ENCODE data around the gene CAMK2B.

The CAMK2B gene

GRCh38 chr7:44329888-44330287 lies 4.5 kb upstream of the CAMK2B start:
- DNase-seq, result no peak

GRCh38 chr7:44329081-44329480 lies 3.7 kb upstream of the CAMK2B start:
- DNase-seq, result no peak

GRCh38 chr7:44327981-44328380 lies 2.6 kb upstream of the CAMK2B start:
- DNase-seq, result no peak

- DNase-seq, result no peak
These were observed 1.1 kb upstream of the CAMK2B start for GRCh38 chr7:44326261-44327125.

GRCh38 chr7:44325811-44326241 lies 432 bp upstream of the CAMK2B start:
- DNase-seq, result no peak

GRCh38 chr7:44324481-44325200 lies 753 bp downstream of the CAMK2B start:
- DNase-seq, result no peak

- no peak for DNase-seq
These were observed 1.3 kb downstream of the CAMK2B start for GRCh38 chr7:44324204-44324480.

GRCh38 chr7:44323381-44324203 lies 1.8 kb downstream of the CAMK2B start:
- no peak for DNase-seq

- DNase-seq, result no peak
These were observed 2.6 kb downstream of the CAMK2B start for GRCh38 chr7:44322631-44323363.

GRCh38 chr7:44321796-44322195 lies 3.6 kb downstream of the CAMK2B start:
- DNase-seq, result no peak

GRCh38 chr7:44320794-44321371 lies 4.5 kb downstream of the CAMK2B start:
- DNase-seq, result no peak

GRCh38 chr7:44320141-44320540 lies 5.3 kb downstream of the CAMK2B start:
- no peak for DNase-seq

- no peak for DNase-seq
These were observed 7.1 kb downstream of the CAMK2B start for GRCh38 chr7:44318332-44318731.

- DNase-seq, result no peak
These were observed 10.0 kb downstream of the CAMK2B start for GRCh38 chr7:44315301-44315903.

- DNase-seq, result no peak
These were observed 11.8 kb downstream of the CAMK2B start for GRCh38 chr7:44313621-44314031.

GRCh38 chr7:44313016-44313415 lies 12.4 kb downstream of the CAMK2B start:
- no peak for DNase-seq

GRCh38 chr7:44311561-44312495 lies 13.6 kb downstream of the CAMK2B start:
- no peak for DNase-seq

- no peak for DNase-seq
These were observed 15.1 kb downstream of the CAMK2B start for GRCh38 chr7:44310221-44310848.

GRCh38 chr7:44309271-44310091 lies 15.9 kb downstream of the CAMK2B start:
- peak; percentile 78 for DNase-seq

Measured in right forelimb (tissue), 1 donor.